K562 (cell line): ENCODE results near the gene MEIS2. TPM values are rescaled to one million over a fixed set of nuclear protein-coding genes. Genes with fewer than 3 reads are reported as not detected.

Experiments
- ATAC-seq: fragments of 200-7000 bp; cut with Tn5 transposase; 3 replicates; pipeline ENCODE4 v1.9.1; 2020; ENCODE audit warnings: moderate library complexity
- BruUV-seq: library from RNA; stranded (reverse); fragments of 400-500 nt; replicated peaks from 2 replicates; lab custom pipeline; 2021; lab: Mats Ljungman, UMichigan
- CTCF ChIA-PET: fragments of 300-600 bp; formaldehyde crosslinking; extraction: SDS; loops from one replicate; lab custom pipeline; 2021; ENCODE audit warnings: low intra/inter-chr PET ratio; lab: Yijun Ruan, JAX
- POLR2A ChIA-PET: fragments of 300-600, 350-650 bp; sonication (Branson Sonifier 250); formaldehyde crosslinking; extraction: SDS; loops from one replicate; lab custom pipeline; 2021; ENCODE audit warnings: antibody characterized with exemption, inconsistent platforms; lab: Yijun Ruan, JAX
- DNase-seq, 4 experiments: peaks; one replicate each; pipeline versions ENCODE4 v3.0.0 to v3.0.0-alpha.2; 2011 to 2018; ENCODE audit warnings: low spot score in 3 of 4, mixed read lengths in 3 of 4; ENCODE audit errors: extremely low read depth in 1 of 4
- FAIRE-seq: peaks from 2 replicates; lab custom pipeline; 2011; peaks lifted over from hg19 to GRCh38; lab: Jason Lieb, UNC
- H2AFZ ChIP-seq: 2 replicates; pipeline ENCODE4 v1.6.0; 2011; ENCODE audit warnings: low read depth, low read length, control low read depth, inconsistent platforms
- H3K27ac ChIP-seq: fragments of 200-600 bp; 3 replicates; pipeline ENCODE4 v1.8.0; 2011; ENCODE audit warnings: low read depth, mild to moderate bottlenecking, control low read depth, inconsistent platforms, low read length, moderate library complexity, mixed read lengths; ENCODE audit errors: extremely low read depth
- H3K27me3 ChIP-seq, 2 experiments: fragments of 300-600 bp in 1 of 2; 2 replicates in 1 of 2; 3 replicates in 1 of 2; pipeline versions ENCODE4 v1.6.0 to v1.8.0; 2011; ENCODE audit warnings: inconsistent platforms in 2 of 2, low read length in 2 of 2, mild to moderate bottlenecking in 1 of 2, mixed read lengths in 1 of 2, moderate library complexity in 1 of 2; ENCODE audit not compliant: control insufficient read depth in 2 of 2, insufficient read depth in 2 of 2
- H3K36me3 ChIP-seq: fragments of 300-600 bp; 3 replicates; pipeline ENCODE4 v1.8.0; 2011; ENCODE audit warnings: mild to moderate bottlenecking, low read length, inconsistent platforms; ENCODE audit not compliant: control insufficient read depth, insufficient read depth
- H3K4me1 ChIP-seq, 2 experiments: fragments of 200-600 bp in 1 of 2; replicated peaks in 1 of 2; 2 replicates in 1 of 2; 3 replicates in 1 of 2; pipeline versions ENCODE4 v1.5.1 to v1.8.0; 2011; ENCODE audit warnings: inconsistent platforms in 2 of 2, low read length in 2 of 2, mild to moderate bottlenecking in 1 of 2, mixed read lengths in 1 of 2, moderate library complexity in 1 of 2; ENCODE audit not compliant: control insufficient read depth in 2 of 2, insufficient read depth in 2 of 2
- H3K4me2 ChIP-seq: 2 replicates; pipeline ENCODE4 v1.6.1; 2011; ENCODE audit warnings: low read length, control low read depth, inconsistent platforms, mixed read lengths; ENCODE audit not compliant: insufficient read depth
- H3K4me3 ChIP-seq: fragments of 200-600 bp; sonication (generic), shearing (Covaris generic); 2 replicates; pipeline ENCODE4 v1.5.1; 2016; ENCODE audit warnings: control low read depth, inconsistent platforms
- H3K79me2 ChIP-seq: fragments of 200-600 bp; 3 replicates; pipeline ENCODE4 v1.8.0; 2011; ENCODE audit warnings: low read length, inconsistent platforms; ENCODE audit not compliant: control insufficient read depth, insufficient read depth
- H3K9ac ChIP-seq, 2 experiments: 2 replicates each; pipeline versions ENCODE4 v1.6.0 to v1.6.1; 2011; ENCODE audit warnings: low read depth in 2 of 2, low read length in 2 of 2, control low read depth in 1 of 2, inconsistent platforms in 1 of 2, mild to moderate bottlenecking in 1 of 2, mixed read lengths in 1 of 2; ENCODE audit not compliant: insufficient read depth in 1 of 2
- H3K9me1 ChIP-seq: one replicate; pipeline ENCODE4 v1.6.0; 2011; ENCODE audit warnings: inconsistent platforms, mild to moderate bottlenecking, low read length, moderate library complexity; ENCODE audit not compliant: control insufficient read depth, insufficient read depth
- H3K9me3 ChIP-seq: replicated peaks from 2 replicates; pipeline ENCODE4 v1.5.1; 2011; ENCODE audit warnings: low read depth, low read length, inconsistent platforms; ENCODE audit not compliant: control insufficient read depth, insufficient read depth
- H4K20me1 ChIP-seq: replicated peaks from 2 replicates; pipeline ENCODE4 v1.6.1; 2011; ENCODE audit warnings: low read length, inconsistent platforms, mixed read lengths; ENCODE audit not compliant: control insufficient read depth, insufficient read depth
- FOXM1 ChIP-seq, 2 experiments: fragments of 450-650 bp in 1 of 2; sonication (generic) in 1 of 2; formaldehyde crosslinking in 1 of 2; IDR thresholded peaks; 2 replicates each; pipeline versions ENCODE4 v1.6.1 to v1.9.0; 2017 to 2022; ENCODE audit warnings: low read depth in 2 of 2, mild to moderate bottlenecking in 2 of 2, missing genetic modification reagents in 1 of 2, moderate library complexity in 1 of 2
- MTF1 ChIP-seq: fragments of 250-450 bp; sonication (Bioruptor Pico); IDR thresholded peaks from 2 replicates; pipeline ENCODE4 v1.9.0; 2021; ENCODE audit warnings: moderate library complexity, mild to moderate bottlenecking, inconsistent platforms, borderline replicate concordance
- ZKSCAN8 ChIP-seq: fragments of 200-800 bp; sonication (Bioruptor generic); IDR thresholded peaks from 2 replicates; pipeline ENCODE4 v1.6.1; 2016; ENCODE audit warnings: missing genetic modification characterization, missing compliant biosample characterization
- ZNF740 ChIP-seq, 3 experiments: fragments of 200-800 bp in 1 of 3; sonication (Bioruptor generic) in 1 of 3; sonication (generic) in 1 of 3; formaldehyde crosslinking in 1 of 3; IDR thresholded peaks; 2 replicates each; pipeline versions ENCODE4 v1.6.1 to v1.8.0; 2016 to 2022; ENCODE audit warnings: mild to moderate bottlenecking in 2 of 3, missing compliant biosample characterization in 2 of 3, missing genetic modification characterization in 2 of 3, missing genetic modification reagents in 1 of 3
- WGBS: fragments of 100-300 bp; shearing (Covaris generic); methylation state at CpG from one replicate; pipeline ENCODE4 v1.1.6; 2016; ENCODE audit warnings: low coverage, mixed read lengths; ENCODE audit not compliant: insufficient coverage; ENCODE audit errors: missing lambda C conversion rate; 5-methylcytosine and 5-hydroxymethylcytosine counted together
- in situ Hi-C: fragments of 300-500 bp; cut with MboI; formaldehyde crosslinking; loops from 4 replicates; pipeline ENCODE4 v1.15.0; 2018; ENCODE audit warnings: inconsistent platforms, mixed read lengths
- intact Hi-C: fragments of 100-400 bp; cut with micrococcal nuclease; formaldehyde crosslinking; loops from 2 replicates; pipeline ENCODE4 v1.14.2; 2022
- polyA plus RNA-seq, 8 experiments: library from polyadenylated mRNA; depleted of rRNA in 4 of 8; stranded (reverse) in 5 of 8; unstranded in 3 of 8; fragments of >200 nt; fragmentation: Nextera tagmentation in 2 of 8; fragmentation: Illumina TruSeq in 1 of 8; extraction: Ambion mirVana in 2 of 8; extraction: Trizol in 1 of 8; gene quantifications; 2 replicates each; pipeline versions ENCODE4 v1.2.1 to v1.2.3, GENCODE V29; 2011 to 2014; ENCODE audit warnings: inconsistent platforms in 1 of 8, missing spikeins in 1 of 8
- total RNA-seq, 7 experiments: library from RNA; depleted of rRNA in 6 of 7; stranded (reverse); fragments of >200 nt in 6 of 7; fragmentation: Illumina TruSeq in 2 of 7; extraction: Trizol in 2 of 7; gene quantifications; 2 replicates each; pipeline versions ENCODE4 v1.2.1 to v1.2.3, GENCODE V29; 2011 to 2021; ENCODE audit warnings: low replicate concordance in 1 of 7
- TF ChIP-seq, protein P1 (sequence below): fragments of 450-650 bp; IDR thresholded peaks from 2 replicates; pipeline ENCODE4 v1.6.1; 2014; ENCODE audit warnings: low read depth, mild to moderate bottlenecking, moderate library complexity, borderline replicate concordance
- TF ChIP-seq, protein P2 (sequence below): sonication (generic); formaldehyde crosslinking; IDR thresholded peaks from 2 replicates; pipeline ENCODE4 v1.8.1; 2023; ENCODE audit warnings: mild to moderate bottlenecking, missing genetic modification reagents

MEIS2 gene
- total and polyA plus RNA-seq, 9 of the 15 experiments (the other 6 are each of a cell fraction or from before 2014, with no cell fraction given), result 7.5 to 64.2 (median 22.3) TPM

- TF ChIP-seq, protein P1, sequence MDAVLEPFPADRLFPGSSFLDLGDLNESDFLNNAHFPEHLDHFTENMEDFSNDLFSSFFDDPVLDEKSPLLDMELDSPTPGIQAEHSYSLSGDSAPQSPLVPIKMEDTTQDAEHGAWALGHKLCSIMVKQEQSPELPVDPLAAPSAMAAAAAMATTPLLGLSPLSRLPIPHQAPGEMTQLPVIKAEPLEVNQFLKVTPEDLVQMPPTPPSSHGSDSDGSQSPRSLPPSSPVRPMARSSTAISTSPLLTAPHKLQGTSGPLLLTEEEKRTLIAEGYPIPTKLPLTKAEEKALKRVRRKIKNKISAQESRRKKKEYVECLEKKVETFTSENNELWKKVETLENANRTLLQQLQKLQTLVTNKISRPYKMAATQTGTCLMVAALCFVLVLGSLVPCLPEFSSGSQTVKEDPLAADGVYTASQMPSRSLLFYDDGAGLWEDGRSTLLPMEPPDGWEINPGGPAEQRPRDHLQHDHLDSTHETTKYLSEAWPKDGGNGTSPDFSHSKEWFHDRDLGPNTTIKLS, result peak; percentile 22; the same call in 1 of the 2 replicates
- TF ChIP-seq FOXM1 (IDR thresholded peaks at IDR 0.05; ENCODE audit: low read depth) (no peak), FOXM1 (CRISPR knock-in tag; IDR thresholded peaks at IDR 0.05; ENCODE audit: low read depth) (no peak)
- TF ChIP-seq, all 486 proteins: peak for 13
Measured at GRCh38 chr15:37102305-37103162, 2.2 kb upstream of the MEIS2 start (continued).

DNA sequence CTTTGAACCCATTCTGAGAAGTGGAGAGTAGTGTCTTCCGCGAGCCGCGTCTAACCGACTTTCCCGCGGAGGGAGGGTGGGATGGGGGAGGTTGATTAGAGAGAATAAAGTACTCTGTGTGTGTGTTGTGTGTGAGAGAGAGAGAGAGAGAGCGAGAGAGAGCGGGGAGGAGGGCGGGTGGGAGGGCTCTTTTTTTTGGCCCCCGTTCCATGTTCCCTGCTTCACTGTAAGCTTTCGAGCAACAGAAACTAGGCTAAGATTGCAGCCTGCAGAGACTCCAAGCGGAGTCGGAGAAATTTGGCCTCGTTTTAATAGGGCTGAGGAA, 1.6 kb upstream of the MEIS2 start:
- H3K27me3 ChIP-seq, result no peaks in the 10 kb centered on the region
- no peaks in the 10 kb centered on the region for H4K20me1 ChIP-seq
- no TSS peak for BruUV-seq
- H3K4me2 ChIP-seq, result peak overlapping the region; percentile 88
- TF ChIP-seq ZKSCAN8 (CRISPR knock-in tag), result no peak
- no peak for TF ChIP-seq MTF1 (CRISPR knock-in tag)
- no peak for TF ChIP-seq ZNF740 (CRISPR knock-in tag; IDR thresholded peaks at IDR 0.05)
- TF ChIP-seq ZNF740 (tag; IDR thresholded peaks at IDR 0.05), result peak in 1 of 2 experiments; percentile 48; a peak in 1 of 4 replicates
- TF ChIP-seq, protein P2, sequence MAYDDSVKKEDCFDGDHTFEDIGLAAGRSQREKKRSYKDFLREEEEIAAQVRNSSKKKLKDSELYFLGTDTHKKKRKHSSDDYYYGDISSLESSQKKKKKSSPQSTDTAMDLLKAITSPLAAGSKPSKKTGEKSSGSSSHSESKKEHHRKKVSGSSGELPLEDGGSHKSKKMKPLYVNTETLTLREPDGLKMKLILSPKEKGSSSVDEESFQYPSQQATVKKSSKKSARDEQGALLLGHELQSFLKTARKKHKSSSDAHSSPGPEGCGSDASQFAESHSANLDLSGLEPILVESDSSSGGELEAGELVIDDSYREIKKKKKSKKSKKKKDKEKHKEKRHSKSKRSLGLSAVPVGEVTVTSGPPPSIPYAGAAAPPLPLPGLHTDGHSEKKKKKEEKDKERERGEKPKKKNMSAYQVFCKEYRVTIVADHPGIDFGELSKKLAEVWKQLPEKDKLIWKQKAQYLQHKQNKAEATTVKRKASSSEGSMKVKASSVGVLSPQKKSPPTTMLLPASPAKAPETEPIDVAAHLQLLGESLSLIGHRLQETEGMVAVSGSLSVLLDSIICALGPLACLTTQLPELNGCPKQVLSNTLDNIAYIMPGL (CRISPR knock-in tag), result 0 out of 2 replicates have a peak, but pooled peaks have one; percentile 1
- TF ChIP-seq, all 486 proteins: peak for 2
- H3K9me1 ChIP-seq, result no peaks in the 10 kb centered on the region
- ChIA-PET POLR2A (interaction anchor here (0.6 to 1.3 kb wide), 5 partner anchors 11 to 811 kb away, joined by 3 read pairs; no protein-coding TSS in a partner anchor), CTCF (no interaction called here)
- no peaks in the 10 kb centered on the region for H3K9me3 ChIP-seq
- peaks cover 40% of the 10 kb centered on the region for H3K79me2 ChIP-seq
- peak; percentile 1; the same call in 2 of the 3 replicates for ATAC-seq
- H3K27ac ChIP-seq, result peak overlapping the region; percentile 96
- H2AFZ ChIP-seq, result peak overlapping the region; percentile 94
- DNase-seq, result peak in 1 of 4 experiments; percentile 21
- peaks cover 9 to 33% of the 10 kb centered on the region in 2 experiments; a peak in 4 of 5 replicates for H3K4me1 ChIP-seq
- intact Hi-C loops, result loop anchor here (10.0 kb wide), 1 partner anchor 157 kb away; no protein-coding TSS in a partner anchor
- no peak for FAIRE-seq
- peak overlapping the region; percentile 82 to 97 for H3K9ac ChIP-seq
- peak overlapping the region; percentile 87 for H3K4me3 ChIP-seq
- peaks cover 2% of the 10 kb centered on the region; the same call in 1 of the 3 replicates for H3K36me3 ChIP-seq
- 7% methylated on average over 4 of the region's 15 CpGs for WGBS
- in situ Hi-C loops, result loop anchor here (10.0 to 25.0 kb wide), 2 partner anchors 217 to 1565 kb away; partner anchors contain the start of gene DPH6
